Left ventricle myocardium inferior (tissue), 1 donor: ENCODE data around the gene RALGDS. TPM values are rescaled to one million over a fixed set of nuclear protein-coding genes. Genes with fewer than 3 reads are reported as not detected.
A peak's percentile ranks its signal among the peaks of the same experiment; 100 is the strongest.

ENCODE experiments used
- DNase-seq: peaks from one replicate; pipeline ENCODE4 v3.0.0-alpha.2; 2020
- H3K27ac ChIP-seq: fragments of 200-600 bp; replicated peaks from 2 replicates; pipeline ENCODE4 v1.8.0; 2021
- H3K27me3 ChIP-seq: fragments of 200-600 bp; 2 replicates; pipeline ENCODE4 v1.8.0; 2021; ENCODE audit warnings: low read depth
- H3K36me3 ChIP-seq: fragments of 200-600 bp; 2 replicates; pipeline ENCODE4 v1.8.0; 2021
- H3K4me1 ChIP-seq: fragments of 200-600 bp; 2 replicates; pipeline ENCODE4 v1.8.0; 2021
- H3K4me3 ChIP-seq: fragments of 200-600 bp; 2 replicates; pipeline ENCODE4 v1.8.0; 2021; ENCODE audit warnings: mild to moderate bottlenecking, moderate library complexity
- H3K9me3 ChIP-seq: fragments of 200-600 bp; replicated peaks from 2 replicates; pipeline ENCODE4 v1.8.0; 2021
- CTCF ChIP-seq: fragments of 200-600 bp; IDR thresholded peaks from 2 replicates; pipeline ENCODE4 v1.8.0; 2021; ENCODE audit warnings: antibody characterized with exemption, mild to moderate bottlenecking, borderline replicate concordance
- intact Hi-C: fragments of 100-400 bp; cut with micrococcal nuclease; formaldehyde crosslinking; loops from one replicate; pipeline ENCODE4 v1.11.0; 2022
- total RNA-seq: library from RNA; stranded (reverse); fragmentation: NEBNext Ultra II Directional; extraction: Animal tissue kit (Norgen Biotek cat#: 25700); gene quantifications from one replicate; pipeline ENCODE4 v1.2.1, GENCODE V29; 2021
- donor health status: DM: no; HTN: yes; CAD: no; lungs with severe emphysema.

Gene RALGDS
- total RNA-seq, 1 donor from 2014 or later: 24.6 TPM

- no peak for TF ChIP-seq CTCF
- Histone ChIP-seq H3K9me3 (no peaks in the 10 kb centered on the region), H3K36me3 (peaks cover 18% of the 10 kb centered on the region), H3K4me1 (peaks cover 84% of the 10 kb centered on the region), H3K4me3 (peak overlapping the region; percentile 49), H3K27ac (peak overlapping the region; percentile 95), H3K27me3 (no peaks in the 10 kb centered on the region)
- DNase-seq: peak; percentile 18
- intact Hi-C loops: no loop called here
Observed at GRCh38 chr9:133114886-133115603, 6.0 kb downstream of the RALGDS start.

DNA sequence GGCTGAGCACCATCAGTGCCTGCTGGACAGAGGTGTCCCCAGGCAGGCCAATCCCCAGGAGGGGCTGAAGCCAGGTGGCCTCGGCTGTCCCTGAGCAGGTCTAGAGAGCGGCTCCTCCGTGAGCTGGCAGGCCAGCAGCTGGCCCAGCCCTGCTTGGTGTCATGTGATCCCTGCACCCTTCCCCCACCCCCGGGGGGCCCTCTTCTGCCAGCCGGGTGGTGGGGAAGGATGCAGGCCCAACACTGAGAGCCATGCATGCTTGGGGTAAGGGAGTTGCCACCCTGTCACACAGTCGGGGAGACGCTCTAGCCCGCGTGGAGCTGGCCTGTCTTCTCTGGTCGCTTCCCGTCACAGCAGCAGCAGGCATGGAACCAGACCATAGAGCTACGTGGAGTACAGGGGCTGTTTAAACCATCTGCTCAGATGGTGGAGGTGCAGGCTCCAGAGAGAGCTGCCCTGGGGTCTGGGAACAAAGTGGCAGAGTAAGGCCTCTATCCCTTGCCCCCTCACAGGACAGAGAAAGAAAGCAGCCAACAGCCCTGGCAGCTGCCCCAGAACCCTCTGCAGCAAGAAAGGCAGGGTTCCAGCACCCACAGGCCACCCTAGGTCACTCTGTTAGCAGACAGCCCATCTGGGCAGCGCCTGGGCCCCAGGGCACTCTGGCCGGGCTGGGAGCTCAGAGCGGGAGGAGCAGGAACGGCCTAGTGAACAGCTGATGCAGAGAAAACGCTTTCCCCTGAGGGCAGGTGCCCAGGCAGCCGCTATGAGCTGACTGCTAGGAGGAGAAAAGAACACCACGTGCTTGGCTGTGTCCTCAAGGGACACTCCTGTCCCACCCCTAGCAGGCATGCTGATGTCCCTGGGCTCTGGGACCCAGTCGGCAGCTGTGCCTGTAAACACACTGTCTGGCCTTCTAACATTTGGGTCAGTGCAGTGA, 6.8 kb downstream of the RALGDS start:
- intact Hi-C loops: no loop called here

DNA sequence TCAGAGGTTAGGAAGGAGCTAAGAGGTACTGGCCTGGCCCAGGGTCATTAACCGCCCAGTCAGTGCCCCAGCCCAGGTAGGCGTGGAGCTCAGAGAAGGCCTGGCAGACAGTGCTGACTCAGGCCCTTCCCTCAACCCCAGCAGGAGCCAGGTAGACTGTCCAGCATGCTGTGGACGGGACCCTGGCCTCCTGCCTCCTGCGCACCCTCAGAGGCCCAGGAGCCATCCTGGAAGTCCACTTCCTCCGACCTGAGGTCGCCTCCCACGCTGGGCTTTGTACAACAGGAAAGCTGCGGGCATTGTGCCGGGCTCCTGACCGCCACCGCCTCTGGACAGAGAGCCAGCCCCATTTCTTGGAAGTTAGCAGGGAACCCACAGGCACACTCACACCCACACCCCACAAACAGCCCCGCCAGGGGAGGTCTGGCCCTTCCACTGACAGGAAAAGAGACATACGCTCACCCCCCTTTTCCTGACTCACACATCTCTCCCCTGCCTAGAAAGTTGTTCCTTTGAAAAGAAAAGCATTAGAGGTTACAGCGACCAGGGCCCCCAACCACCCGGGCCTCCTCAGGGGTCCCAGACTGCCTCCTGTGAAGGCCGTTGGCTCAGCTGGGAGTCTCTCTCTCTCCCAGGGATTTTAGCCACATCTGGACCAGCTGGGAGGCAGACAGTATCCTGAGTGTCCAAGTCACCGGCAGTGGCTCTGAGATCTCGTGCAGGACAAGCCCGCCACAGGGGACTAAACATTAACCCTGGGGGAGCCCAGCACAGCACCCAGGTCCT, 7.7 kb downstream of the RALGDS start:
- Histone ChIP-seq H3K4me1 (peaks cover 67% of the 10 kb centered on the region), H3K4me3 (peak overlapping the region; percentile 49)
- intact Hi-C loops: no loop called here

More for the DNA sequence above, 6.8 kb downstream of the RALGDS start:
- H3K27me3 ChIP-seq: no peaks in the 10 kb centered on the region
- no peaks in the 10 kb centered on the region for H3K9me3 ChIP-seq
- peaks cover 26% of the 10 kb centered on the region for H3K36me3 ChIP-seq
- TF ChIP-seq CTCF: no peak
- H3K27ac ChIP-seq: peak overlapping the region; percentile 95
- peak; percentile 63 for DNase-seq
- H3K4me1 ChIP-seq: peaks cover 76% of the 10 kb centered on the region
- peak overlapping the region; percentile 49 for H3K4me3 ChIP-seq

DNA sequence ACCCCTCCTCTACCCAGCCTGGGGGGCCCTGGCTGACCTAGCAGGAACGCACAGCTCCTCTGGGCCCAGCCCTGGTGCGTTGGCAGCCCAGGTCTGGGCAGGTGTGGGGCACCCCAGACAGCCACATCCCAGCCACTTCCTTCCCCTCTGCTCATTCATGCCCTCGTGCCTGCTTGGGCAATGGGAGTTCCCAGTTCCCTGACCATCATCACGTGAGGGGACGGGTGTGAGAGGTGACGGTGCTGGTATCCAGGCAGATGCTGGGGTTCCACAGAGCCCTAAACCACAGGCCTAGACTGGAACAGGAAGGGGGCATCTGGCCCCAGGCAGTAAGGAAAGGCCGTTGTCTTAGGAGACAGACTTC, 8.4 kb downstream of the RALGDS start:
- H3K9me3 ChIP-seq: no peaks in the 10 kb centered on the region
- peak overlapping the region; percentile 95 for H3K27ac ChIP-seq
- H3K27me3 ChIP-seq: no peaks in the 10 kb centered on the region
- peak overlapping the region; percentile 49 for H3K4me3 ChIP-seq
- no peak for TF ChIP-seq CTCF
- peaks cover 60% of the 10 kb centered on the region for H3K4me1 ChIP-seq
- H3K36me3 ChIP-seq: peaks cover 42% of the 10 kb centered on the region
- DNase-seq: peak; percentile 45
- intact Hi-C loops: no loop called here

More for the DNA sequence above, 7.7 kb downstream of the RALGDS start:
- peak; percentile 64 for DNase-seq
- peak overlapping the region; percentile 95 for H3K27ac ChIP-seq
- no peak for TF ChIP-seq CTCF
- H3K27me3 ChIP-seq: no peaks in the 10 kb centered on the region
- H3K9me3 ChIP-seq: no peaks in the 10 kb centered on the region
- H3K36me3 ChIP-seq: peaks cover 34% of the 10 kb centered on the region
